ENCODE measurements around the gene MDP1.

GRCh38 chr14:24177041-24177825 lies 38.6 kb downstream of the MDP1 start:
- TF ChIP-seq YY1 (IDR thresholded peaks at IDR 0.05; ENCODE audit: insufficient read depth, insufficient read length) = no peak
- no peak for TF ChIP-seq ZNF274 (IDR thresholded peaks at IDR 0.05; ENCODE audit: low read depth, low read length)

All from NT2/D1 (cell line).